Globus pallidus (tissue), 1 donor: ENCODE measurements around the gene JHY.
"Not testable (repeated sequence)": the region's sequence is repeated elsewhere in the genome, so short reads cannot be mapped to it uniquely, and the experiment has no call there.

Experiments used
- DNase-seq: peaks from one replicate; pipeline ENCODE4 v3.0.0-alpha.2; 2015; ENCODE audit warnings: low spot score

JHY gene

GRCh38 chr11:122882189-122882856, at the start of gene JHY:
Gene JHY (plus strand): TSS chr11:122882759. CDS start chr11:122885850, 3,091 bp downstream.
- no peak for DNase-seq

DNA sequence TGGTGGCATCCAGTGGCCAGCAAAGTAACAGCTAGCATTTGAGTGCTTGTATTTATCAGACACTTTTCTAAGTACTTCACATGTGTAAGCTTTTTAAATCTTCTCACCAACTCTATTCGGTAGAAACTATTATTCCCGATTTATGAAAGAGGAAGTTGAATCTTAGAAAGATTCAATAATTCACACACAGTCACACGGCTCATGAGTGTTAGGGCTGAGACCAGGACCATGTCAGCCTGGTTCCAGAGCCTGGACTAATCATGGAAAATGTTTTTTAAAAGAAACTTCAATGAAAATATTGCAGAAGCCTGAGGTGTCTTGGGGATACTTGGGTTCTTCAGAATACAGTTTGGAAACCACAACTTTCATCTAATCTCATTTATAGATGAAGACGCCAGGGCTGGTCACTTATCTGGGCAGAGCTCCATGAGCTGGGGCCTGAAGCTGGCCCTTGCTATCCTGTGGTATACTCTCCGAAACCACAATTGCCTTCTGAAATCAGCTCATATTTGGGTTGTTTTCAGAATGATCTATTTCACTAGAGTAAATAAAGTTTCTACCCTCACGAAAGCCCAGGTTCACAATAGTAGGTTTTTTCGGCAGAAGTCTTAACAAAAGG, 48.6 kb upstream of the JHY start:
- no peak for DNase-seq

- DNase-seq, result no peak
Observed at GRCh38 chr11:122836916-122837315, 45.6 kb upstream of the JHY start.

GRCh38 chr11:122837528-122838346, 44.8 kb upstream of the JHY start:
- no peak for DNase-seq

- DNase-seq, result no peak
Observed at GRCh38 chr11:122843281-122844141, 39.0 kb upstream of the JHY start.

DNA sequence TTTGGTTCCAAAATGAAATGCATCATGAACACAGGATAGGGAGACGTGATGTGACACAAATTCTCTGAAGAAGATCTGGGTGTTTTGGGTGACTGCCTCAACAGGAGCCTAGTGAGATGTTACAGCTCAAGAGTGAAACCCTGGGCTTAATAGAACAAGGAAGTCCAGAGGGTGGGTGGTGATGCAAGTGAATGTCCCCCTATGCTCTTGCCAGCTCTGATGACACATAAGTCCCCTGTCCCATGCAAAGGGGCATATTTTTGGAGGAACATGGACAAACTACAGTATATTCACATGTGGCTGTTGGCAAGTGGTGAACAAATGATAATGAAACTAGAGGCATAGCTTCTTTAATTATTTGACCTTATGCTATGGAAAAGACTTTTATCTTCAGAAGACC, 35.1 kb upstream of the JHY start:
- DNase-seq, result no peak

GRCh38 chr11:122848186-122848585, 34.4 kb upstream of the JHY start:
- no peak for DNase-seq

DNA sequence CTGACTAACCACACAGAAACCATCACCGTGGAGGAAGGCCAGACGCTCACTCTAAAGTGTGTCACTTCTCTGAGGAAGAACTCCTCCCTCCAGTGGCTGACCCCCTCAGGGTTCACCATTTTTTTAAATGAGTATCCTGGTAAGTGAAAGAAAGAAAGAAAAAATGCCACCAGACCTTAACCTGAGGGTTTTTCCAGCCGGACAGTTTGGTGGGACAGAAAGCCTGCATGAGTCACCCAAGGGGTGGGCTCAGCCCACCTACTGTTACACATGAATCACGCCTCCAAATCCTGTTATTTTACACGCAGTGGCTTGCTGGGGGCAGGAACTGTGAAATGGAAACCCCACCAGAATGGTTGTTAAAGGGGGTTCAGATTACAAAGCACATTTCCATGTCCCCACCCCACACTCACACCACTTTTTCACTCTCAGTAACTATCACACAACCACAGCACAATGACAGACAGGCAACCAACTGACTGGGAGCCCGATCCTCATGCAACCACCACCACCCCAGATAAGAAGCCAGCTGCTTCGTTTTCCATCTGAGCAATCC, 32.4 kb upstream of the JHY start:
- DNase-seq, result no peak

- DNase-seq, result no peak
Observed at GRCh38 chr11:122851366-122851966, 31.1 kb upstream of the JHY start.

DNA sequence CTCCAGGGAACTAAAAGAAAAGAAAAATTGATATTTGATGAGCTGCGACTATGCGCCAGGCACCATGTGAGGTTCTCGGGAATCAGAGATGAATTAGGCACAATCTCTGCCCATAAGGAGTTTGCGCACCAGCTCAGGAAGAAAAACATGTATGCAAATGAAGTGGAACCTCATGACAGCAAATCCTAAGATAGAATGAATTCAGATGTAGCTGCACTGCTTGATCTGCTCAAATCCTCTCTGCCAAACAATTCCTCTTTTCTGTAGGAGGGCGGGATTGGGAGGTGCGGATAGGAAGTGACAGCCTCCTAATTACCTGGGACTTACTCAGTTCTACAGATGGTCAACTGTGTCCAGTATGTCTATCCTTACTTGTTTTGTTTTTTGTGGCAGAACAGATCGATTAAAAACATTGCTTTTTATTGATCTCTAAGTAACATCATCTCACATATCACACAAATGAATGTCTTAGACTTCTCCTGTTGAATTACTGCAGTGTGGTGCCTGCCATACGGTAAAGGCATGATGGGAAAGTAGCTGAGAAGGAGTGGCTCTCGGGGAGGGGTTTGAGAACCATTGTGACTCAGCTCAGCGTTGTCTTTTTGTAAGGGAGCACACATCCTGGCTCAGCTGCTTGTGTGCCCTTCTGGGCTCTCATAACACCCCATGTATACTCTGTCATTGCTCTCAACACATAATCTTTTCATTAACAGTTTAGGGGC, 30.3 kb upstream of the JHY start:
- no peak for DNase-seq

GRCh38 chr11:122852796-122853160, 29.8 kb upstream of the JHY start:
- DNase-seq, result no peak

DNA sequence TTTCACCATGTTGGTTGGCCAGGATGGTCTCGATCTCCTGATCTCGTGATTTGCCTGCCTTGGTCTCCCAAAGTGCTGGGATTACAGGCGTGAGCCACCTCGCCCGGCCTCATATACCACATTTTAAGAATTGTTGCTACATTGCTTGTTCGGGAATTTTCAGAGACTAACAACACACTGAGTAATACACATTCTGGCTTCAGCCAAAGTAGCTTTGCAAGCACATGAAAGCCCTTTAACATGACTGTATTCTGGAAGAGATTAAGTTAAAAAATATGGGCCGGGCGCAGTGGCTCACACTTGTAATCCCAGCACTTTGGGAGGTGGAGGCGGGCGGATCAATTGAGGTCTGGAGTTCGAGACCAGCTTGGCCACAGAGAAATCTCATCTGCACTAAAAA, 29.3 kb upstream of the JHY start:
- DNase-seq, result no peak

GRCh38 chr11:122853971-122854446, 28.6 kb upstream of the JHY start:
- peak; percentile 71 for DNase-seq

DNA sequence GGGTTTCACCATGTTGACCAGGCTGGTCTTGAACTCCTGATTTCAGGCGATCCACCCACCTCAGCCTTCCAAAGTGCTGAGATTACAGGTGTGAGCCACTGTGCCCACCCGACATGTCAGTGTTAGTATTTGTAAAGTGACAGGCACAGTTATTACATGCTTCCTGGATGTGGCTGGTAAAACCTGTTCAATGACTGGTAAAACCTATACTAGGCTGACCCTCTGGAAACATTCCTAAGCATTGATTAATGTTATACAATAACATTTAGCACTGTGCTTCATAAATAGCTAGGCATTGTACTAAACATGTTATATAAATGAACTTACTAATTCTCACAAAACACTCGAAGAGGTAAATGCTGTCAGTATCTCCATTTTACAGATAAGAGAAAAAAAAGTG, 20.9 kb upstream of the JHY start:
- DNase-seq, result no peak

DNA sequence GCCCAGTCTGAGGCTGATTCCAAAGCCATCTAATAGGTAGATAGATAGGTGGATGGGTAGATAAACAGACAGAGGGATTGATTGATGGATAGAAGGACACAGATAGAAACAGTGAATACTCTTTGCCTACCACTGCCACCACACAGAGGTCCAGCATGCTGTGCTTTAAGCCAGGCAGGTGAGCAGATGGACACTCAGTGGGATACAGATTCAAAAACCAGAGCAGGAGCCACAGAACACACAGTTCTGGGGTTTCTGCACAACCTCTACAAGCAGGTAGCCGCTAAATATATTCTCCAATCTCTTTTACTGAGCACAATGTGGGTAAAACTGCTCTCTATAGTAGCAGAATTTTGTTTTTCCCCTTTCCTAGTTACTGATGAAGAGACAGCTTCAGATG, 20.5 kb upstream of the JHY start:
- DNase-seq, result no peak

GRCh38 chr11:122863154-122863553, 19.4 kb upstream of the JHY start:
- not testable (repeated sequence) for DNase-seq

- DNase-seq, result peak; percentile 26
Observed at GRCh38 chr11:122863704-122864326, 18.7 kb upstream of the JHY start.

DNA sequence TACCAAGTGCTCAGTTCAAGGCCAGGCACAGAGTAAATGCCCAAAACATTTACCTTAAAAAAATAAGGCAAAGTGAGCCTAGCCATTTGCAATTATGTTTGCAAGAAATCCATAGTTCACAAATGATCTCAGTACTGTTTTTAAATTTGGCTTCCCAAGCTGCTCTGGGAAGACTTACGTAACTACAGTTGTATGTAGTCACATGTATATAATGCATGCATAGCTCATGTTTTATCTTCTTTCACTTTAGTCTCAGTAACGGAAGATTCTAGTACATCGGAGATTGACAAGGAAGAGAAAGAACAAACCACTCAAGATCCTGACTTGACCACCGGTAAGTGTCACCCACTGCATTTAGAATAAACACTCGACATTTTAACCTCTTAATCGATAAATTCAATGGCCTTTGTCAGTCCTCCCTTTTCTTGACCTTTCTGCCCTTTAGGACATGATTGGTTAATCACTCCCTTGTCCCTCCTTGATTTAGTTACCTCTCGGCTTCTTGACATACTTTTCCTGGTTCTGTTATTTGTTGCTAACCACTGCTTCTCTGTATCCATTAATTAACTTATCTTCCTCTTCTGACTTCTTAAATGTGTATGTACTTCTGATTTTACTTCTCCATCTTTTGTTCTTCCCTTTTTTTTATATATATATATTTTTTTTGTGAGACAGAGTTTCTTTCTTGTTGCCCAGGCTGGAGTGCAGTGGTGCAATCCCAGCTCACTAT, 18.0 kb upstream of the JHY start:
- DNase-seq, result no peak

GRCh38 chr11:122869622-122870021, 12.9 kb upstream of the JHY start:
- DNase-seq, result no peak
